Mucosa of descending colon (tissue), 3 donors: Measurements from ENCODE around the gene PDGFRB. TPM values are rescaled to one million over a fixed set of nuclear protein-coding genes. Genes with fewer than 3 reads are reported as not detected.
A peak's percentile ranks its signal among the peaks of the same experiment; 100 is the strongest.

Experiments
- ATAC-seq: fragments of 200-7000 bp; cut with Tn5 transposase; one replicate; pipeline ENCODE4 v1.9.1; 2020; ENCODE audit warnings: mild to moderate bottlenecking, moderate library complexity
- DNase-seq, 3 donors: peaks; one replicate each; pipeline ENCODE4 v3.0.0-alpha.2; 2020
- H3K36me3 ChIP-seq: fragments of 200-600 bp; one replicate; pipeline ENCODE4 v1.8.0; 2021; ENCODE audit warnings: low read depth, mild to moderate bottlenecking
- H3K4me1 ChIP-seq: fragments of 200-600 bp; one replicate; pipeline ENCODE4 v1.8.0; 2021; ENCODE audit warnings: low read depth, mild to moderate bottlenecking
- H3K4me3 ChIP-seq: fragments of 200-600 bp; one replicate; pipeline ENCODE4 v1.8.0; 2021; ENCODE audit warnings: mild to moderate bottlenecking
- H3K9me3 ChIP-seq: fragments of 200-600 bp; one replicate; pipeline ENCODE4 v1.8.0; 2021; ENCODE audit warnings: mild to moderate bottlenecking
- CTCF ChIP-seq: fragments of 200-600 bp; IDR thresholded peaks from one replicate; pipeline ENCODE4 v1.8.0; 2022; ENCODE audit warnings: antibody characterized with exemption, mild to moderate bottlenecking
- intact Hi-C, 2 donors: fragments of 100-400 bp; cut with DNase I in 1 of 2; cut with micrococcal nuclease in 1 of 2; formaldehyde crosslinking; loops; one replicate each; pipeline versions ENCODE4 v1.11.0 to v1.11.1; 2022; cut with DNase I, micrococcal nuclease
- total RNA-seq, 3 donors: library from RNA; stranded (reverse); fragmentation: NEBNext Ultra II Directional in 2 of 3; extraction: Animal tissue kit (Norgen Biotek cat#: 25700) in 2 of 3; gene quantifications; one replicate each; pipeline versions ENCODE4 v1.2.1 to v1.2.4, GENCODE V29; 2021 to 2023
- donor health status: DM: no; HTN: no; CAD: no; lungs with moderate emphysema.
- donor health status: DM: no; HTN: no; CAD: no.
- donor health status: DM: no; HTN: yes; CAD: no.

PDGFRB gene
- total RNA-seq, 3 donors from 2014 or later: 13.9 to 61.5 (median 27.1) TPM

- no peak for TF ChIP-seq CTCF
- intact Hi-C loops: no loop called here
- no peaks in the 10 kb centered on the region for H3K36me3 ChIP-seq
- DNase-seq (no peak), ATAC-seq (peak; percentile 20)
- H3K4me3 ChIP-seq: no peak overlapping the region
- no peaks in the 10 kb centered on the region for H3K9me3 ChIP-seq
- H3K4me1 ChIP-seq: no peaks in the 10 kb centered on the region
These were observed 1.6 kb downstream of the PDGFRB start for GRCh38 chr5:150153957-150154617.

- Histone ChIP-seq H3K4me3 (no peak overlapping the region), H3K36me3 (no peaks in the 10 kb centered on the region), H3K4me1 (no peaks in the 10 kb centered on the region), H3K9me3 (no peaks in the 10 kb centered on the region)
- intact Hi-C loops: no loop called here
- ATAC-seq: no peak
- no peak for TF ChIP-seq CTCF
- no peak for DNase-seq
These were observed 2.2 kb downstream of the PDGFRB start for GRCh38 chr5:150153483-150153882.

GRCh38 chr5:150152636-150153462 lies 2.8 kb downstream of the PDGFRB start:
- DNase-seq (no peak), ATAC-seq (no peak)
- Histone ChIP-seq H3K9me3 (no peaks in the 10 kb centered on the region), H3K4me1 (no peaks in the 10 kb centered on the region), H3K4me3 (no peak overlapping the region), H3K36me3 (no peaks in the 10 kb centered on the region)
- intact Hi-C loops: no loop called here
- no peak for TF ChIP-seq CTCF

GRCh38 chr5:150149618-150150017 lies 6.0 kb downstream of the PDGFRB start:
- Histone ChIP-seq H3K9me3 (no peaks in the 10 kb centered on the region), H3K4me3 (no peak overlapping the region), H3K4me1 (no peaks in the 10 kb centered on the region), H3K36me3 (no peaks in the 10 kb centered on the region)
- ATAC-seq (no peak), DNase-seq (no peak)
- no peak for TF ChIP-seq CTCF
- intact Hi-C loops: no loop called here

- no peak for TF ChIP-seq CTCF
- intact Hi-C loops: no loop called here
- H3K4me1 ChIP-seq: peaks cover 3% of the 10 kb centered on the region
- H3K4me3 ChIP-seq: no peak overlapping the region
- H3K9me3 ChIP-seq: no peaks in the 10 kb centered on the region
- H3K36me3 ChIP-seq: no peaks in the 10 kb centered on the region
- DNase-seq (no peak), ATAC-seq (no peak)
These were observed 7.3 kb downstream of the PDGFRB start for GRCh38 chr5:150148117-150148927.
